ENCODE results near the gene HDAC4. TPM values are rescaled to one million over a fixed set of nuclear protein-coding genes. Genes with fewer than 3 reads are reported as not detected.

HDAC4 gene
- total and polyA plus RNA-seq, 10 of the 15 experiments (the other 5 are each of a cell fraction or from before 2014, with no cell fraction given) = 0.22 to 15.7 (median 4.8) TPM

DNA sequence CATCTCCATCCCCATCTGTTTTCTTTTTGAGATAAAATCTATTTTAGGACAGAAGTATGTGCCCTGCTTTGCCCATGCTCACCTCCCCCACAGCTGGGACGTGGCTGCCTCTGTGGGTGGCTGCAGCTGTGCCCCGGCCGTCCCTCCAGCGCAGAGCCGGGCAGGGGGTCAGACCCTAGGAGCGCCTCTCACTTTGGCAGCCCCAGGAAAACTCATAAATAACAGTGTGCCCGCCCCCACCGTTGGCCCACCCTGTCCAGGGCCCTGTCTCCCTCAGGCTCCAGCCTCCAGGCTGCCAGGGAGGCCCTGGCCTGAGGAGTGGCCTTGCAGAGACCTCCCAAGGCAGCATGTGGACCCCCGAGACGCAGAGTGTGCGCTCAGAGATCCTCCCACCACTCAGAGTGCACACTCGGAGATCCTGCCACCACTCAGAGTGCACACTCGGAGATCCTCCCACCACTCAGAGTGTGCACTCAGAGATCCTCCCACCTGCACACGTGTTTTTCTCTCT, 374.8 kb downstream of the HDAC4 start (continued):
- TF ChIP-seq SREBF1 (IDR thresholded peaks at IDR 0.05; ENCODE audit: low read length) (no peak), NR2C1 (IDR thresholded peaks at IDR 0.05) (no peak), RB1 (IDR thresholded peaks at IDR 0.05; ENCODE audit: borderline replicate concordance) (no peak), NBN (IDR thresholded peaks at IDR 0.05) (no peak)
- TF ChIP-seq, protein P1, sequence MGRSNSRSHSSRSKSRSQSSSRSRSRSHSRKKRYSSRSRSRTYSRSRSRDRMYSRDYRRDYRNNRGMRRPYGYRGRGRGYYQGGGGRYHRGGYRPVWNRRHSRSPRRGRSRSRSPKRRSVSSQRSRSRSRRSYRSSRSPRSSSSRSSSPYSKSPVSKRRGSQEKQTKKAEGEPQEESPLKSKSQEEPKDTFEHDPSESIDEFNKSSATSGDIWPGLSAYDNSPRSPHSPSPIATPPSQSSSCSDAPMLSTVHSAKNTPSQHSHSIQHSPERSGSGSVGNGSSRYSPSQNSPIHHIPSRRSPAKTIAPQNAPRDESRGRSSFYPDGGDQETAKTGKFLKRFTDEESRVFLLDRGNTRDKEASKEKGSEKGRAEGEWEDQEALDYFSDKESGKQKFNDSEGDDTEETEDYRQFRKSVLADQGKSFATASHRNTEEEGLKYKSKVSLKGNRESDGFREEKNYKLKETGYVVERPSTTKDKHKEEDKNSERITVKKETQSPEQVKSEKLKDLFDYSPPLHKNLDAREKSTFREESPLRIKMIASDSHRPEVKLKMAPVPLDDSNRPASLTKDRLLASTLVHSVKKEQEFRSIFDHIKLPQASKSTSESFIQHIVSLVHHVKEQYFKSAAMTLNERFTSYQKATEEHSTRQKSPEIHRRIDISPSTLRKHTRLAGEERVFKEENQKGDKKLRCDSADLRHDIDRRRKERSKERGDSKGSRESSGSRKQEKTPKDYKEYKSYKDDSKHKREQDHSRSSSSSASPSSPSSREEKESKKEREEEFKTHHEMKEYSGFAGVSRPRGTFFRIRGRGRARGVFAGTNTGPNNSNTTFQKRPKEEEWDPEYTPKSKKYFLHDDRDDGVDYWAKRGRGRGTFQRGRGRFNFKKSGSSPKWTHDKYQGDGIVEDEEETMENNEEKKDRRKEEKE (IDR thresholded peaks at IDR 0.05) = no peak

DNA sequence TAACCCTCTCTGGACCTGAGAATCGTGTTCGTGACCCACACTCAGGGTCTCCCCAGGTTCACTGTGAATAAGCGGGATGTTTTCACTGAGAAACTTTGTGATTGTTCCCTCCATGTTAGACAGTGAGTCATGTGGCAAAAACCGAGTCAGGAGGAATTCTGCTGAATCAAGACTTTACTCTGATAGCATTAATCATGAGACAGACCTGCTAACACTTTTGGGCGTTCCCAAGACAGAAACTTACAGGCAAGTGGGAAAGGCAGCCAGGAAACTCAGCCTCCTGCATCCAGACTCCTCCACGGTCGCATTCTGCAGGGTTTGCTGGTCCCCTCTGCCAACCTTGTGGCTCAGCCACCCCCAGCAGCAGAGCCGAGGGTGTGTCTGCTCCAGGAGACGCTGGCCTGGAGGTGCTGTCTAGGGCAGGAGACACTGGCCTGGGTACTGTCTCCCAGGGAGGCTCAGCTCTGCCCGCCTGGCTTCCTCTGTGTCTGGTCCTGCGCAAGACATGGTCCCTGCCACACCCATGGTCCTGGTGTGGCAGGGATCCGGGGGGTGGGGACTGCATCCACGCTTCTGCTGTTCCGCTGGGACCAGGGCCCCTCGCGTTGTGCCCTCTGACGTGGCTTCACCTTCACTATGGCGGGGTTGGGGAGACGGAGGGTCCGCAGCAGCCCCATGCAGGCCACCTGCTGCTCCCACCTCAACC, 375.6 kb downstream of the HDAC4 start:
- no peaks in the 10 kb centered on the region for H3K79me2 ChIP-seq (ENCODE audit: control insufficient read depth, insufficient read depth, low read length)
- no peak overlapping the region for H3K4me3 ChIP-seq
- H3K4me1 ChIP-seq (ENCODE audit: control insufficient read depth, insufficient read depth, low read length) = no peaks in the 10 kb centered on the region
- H3K9ac ChIP-seq (ENCODE audit: control insufficient read depth, insufficient read depth, low read length) = no peak overlapping the region
- ChIA-PET POLR2A (no interaction called here), CTCF (no interaction called here), SMC1A (ENCODE audit: uncharacterized antibody, unreplicated experiment) (no interaction called here), RAD21 (ENCODE audit: unreplicated experiment) (no interaction called here)
- no peak overlapping the region for H3K27ac ChIP-seq (ENCODE audit: control insufficient read depth, insufficient read depth)
- no peaks in the 10 kb centered on the region for H3K9me3 ChIP-seq (replicated peaks; ENCODE audit: control insufficient read depth, insufficient read depth, low read length)
- no peaks in the 10 kb centered on the region for H3K36me3 ChIP-seq (ENCODE audit: control insufficient read depth in 2 of 2, insufficient read depth in 2 of 2, low read length in 1 of 2)
- in situ Hi-C loops (cut with MboI) (no loop called here), intact Hi-C loops (cut with micrococcal nuclease; ENCODE audit: unreplicated experiment) (no loop called here)
- WGBS (ENCODE audit: insufficient coverage, insufficient replicate concordance, low lambda C conversion rate, missing lambda C conversion rate) = 22% methylated on average over 20 of the region's 20 CpGs
- no peak overlapping the region for H2AFZ ChIP-seq (ENCODE audit: control insufficient read depth, low read depth, low read length)
- DNase-seq (ENCODE audit: low read depth, low spot score) (no peak), ATAC-seq (no peak), FAIRE-seq (no peak)
- H3K27me3 ChIP-seq (replicated peaks in 1 of 2; ENCODE audit: control insufficient read depth in 2 of 2, insufficient read depth in 2 of 2, low read length in 1 of 2) = peaks cover 0 to 1% of the 10 kb centered on the region in 2 experiments; a peak in 3 of 4 replicates
- no peak overlapping the region for H3K4me2 ChIP-seq (ENCODE audit: control insufficient read depth, insufficient read depth)
- no TSS peak for BruUV-seq (replicated peaks)
- TF ChIP-seq MEF2B (IDR thresholded peaks at IDR 0.05; ENCODE audit: partially characterized antibody, poor library complexity, severe bottlenecking) = no peak
- no peak for TF ChIP-seq NBN (IDR thresholded peaks at IDR 0.05)
- TF ChIP-seq, protein P2, sequence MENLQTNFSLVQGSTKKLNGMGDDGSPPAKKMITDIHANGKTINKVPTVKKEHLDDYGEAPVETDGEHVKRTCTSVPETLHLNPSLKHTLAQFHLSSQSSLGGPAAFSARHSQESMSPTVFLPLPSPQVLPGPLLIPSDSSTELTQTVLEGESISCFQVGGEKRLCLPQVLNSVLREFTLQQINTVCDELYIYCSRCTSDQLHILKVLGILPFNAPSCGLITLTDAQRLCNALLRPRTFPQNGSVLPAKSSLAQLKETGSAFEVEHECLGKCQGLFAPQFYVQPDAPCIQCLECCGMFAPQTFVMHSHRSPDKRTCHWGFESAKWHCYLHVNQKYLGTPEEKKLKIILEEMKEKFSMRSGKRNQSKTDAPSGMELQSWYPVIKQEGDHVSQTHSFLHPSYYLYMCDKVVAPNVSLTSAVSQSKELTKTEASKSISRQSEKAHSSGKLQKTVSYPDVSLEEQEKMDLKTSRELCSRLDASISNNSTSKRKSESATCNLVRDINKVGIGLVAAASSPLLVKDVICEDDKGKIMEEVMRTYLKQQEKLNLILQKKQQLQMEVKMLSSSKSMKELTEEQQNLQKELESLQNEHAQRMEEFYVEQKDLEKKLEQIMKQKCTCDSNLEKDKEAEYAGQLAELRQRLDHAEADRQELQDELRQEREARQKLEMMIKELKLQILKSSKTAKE (IDR thresholded peaks at IDR 0.05; ENCODE audit: low read depth, poor library complexity, severe bottlenecking) = no peak
- no peak for TF ChIP-seq MYB (IDR thresholded peaks at IDR 0.05; ENCODE audit: borderline replicate concordance, low read depth, low read length)
- TF ChIP-seq RAD21 (IDR thresholded peaks at IDR 0.05; ENCODE audit: insufficient read depth, low read depth, low read length) = no peak
- no peak for TF ChIP-seq IRF4 (IDR thresholded peaks at IDR 0.05; ENCODE audit: low read depth, low read length)
- no peak for TF ChIP-seq SMARCA5 (IDR thresholded peaks at IDR 0.05)
- TF ChIP-seq HDAC2 (IDR thresholded peaks at IDR 0.05) = no peak
- TF ChIP-seq DPF2 (IDR thresholded peaks at IDR 0.05) = no peak
- TF ChIP-seq ZZZ3 (IDR thresholded peaks at IDR 0.05; ENCODE audit: control insufficient read depth, insufficient read length, low read depth) = no peak
- H4K20me1 ChIP-seq (ENCODE audit: control insufficient read depth, insufficient read depth) = no peaks in the 10 kb centered on the region

Data from GM12878 (cell line).